ENCODE results near the gene MRPS26.

DNA sequence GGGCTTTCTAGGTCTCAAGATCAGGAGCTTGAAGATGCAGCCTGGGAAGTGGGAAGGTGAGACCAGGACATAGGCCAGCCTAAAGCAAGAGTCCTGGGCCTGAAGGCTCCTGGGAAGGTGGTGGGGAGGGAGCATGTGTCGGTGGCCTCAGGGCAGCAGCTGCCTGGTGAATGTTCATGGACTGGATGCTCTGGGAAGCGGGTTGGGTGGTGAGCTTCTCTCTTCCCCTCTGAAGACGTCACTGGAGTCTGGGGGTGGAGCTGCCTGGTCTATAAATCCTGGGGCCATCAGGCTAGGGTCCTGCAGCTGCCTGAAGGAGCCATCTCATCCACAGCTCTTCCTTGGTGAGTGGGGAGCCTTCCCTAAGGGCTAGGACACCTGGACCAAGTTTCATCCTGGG, 2.5 kb upstream of the MRPS26 start, which contains the start of gene GNRH2:
- TF ChIP-seq, protein P1, sequence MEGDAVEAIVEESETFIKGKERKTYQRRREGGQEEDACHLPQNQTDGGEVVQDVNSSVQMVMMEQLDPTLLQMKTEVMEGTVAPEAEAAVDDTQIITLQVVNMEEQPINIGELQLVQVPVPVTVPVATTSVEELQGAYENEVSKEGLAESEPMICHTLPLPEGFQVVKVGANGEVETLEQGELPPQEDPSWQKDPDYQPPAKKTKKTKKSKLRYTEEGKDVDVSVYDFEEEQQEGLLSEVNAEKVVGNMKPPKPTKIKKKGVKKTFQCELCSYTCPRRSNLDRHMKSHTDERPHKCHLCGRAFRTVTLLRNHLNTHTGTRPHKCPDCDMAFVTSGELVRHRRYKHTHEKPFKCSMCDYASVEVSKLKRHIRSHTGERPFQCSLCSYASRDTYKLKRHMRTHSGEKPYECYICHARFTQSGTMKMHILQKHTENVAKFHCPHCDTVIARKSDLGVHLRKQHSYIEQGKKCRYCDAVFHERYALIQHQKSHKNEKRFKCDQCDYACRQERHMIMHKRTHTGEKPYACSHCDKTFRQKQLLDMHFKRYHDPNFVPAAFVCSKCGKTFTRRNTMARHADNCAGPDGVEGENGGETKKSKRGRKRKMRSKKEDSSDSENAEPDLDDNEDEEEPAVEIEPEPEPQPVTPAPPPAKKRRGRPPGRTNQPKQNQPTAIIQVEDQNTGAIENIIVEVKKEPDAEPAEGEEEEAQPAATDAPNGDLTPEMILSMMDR (IDR thresholded peaks at IDR 0.05): no peak
- TF ChIP-seq POLR2A (IDR thresholded peaks at IDR 0.05) (no peak), POLR2AphosphoS5 (IDR thresholded peaks at IDR 0.05) (no peak)

Measured in stomach (tissue), 4 donors.